K562 (cell line): ENCODE measurements around the gene SH3TC1. TPM values are rescaled to one million over a fixed set of nuclear protein-coding genes. Genes with fewer than 3 reads are reported as not detected.

ENCODE experiments used
- ATAC-seq: fragments of 200-7000 bp; cut with Tn5 transposase; 3 replicates; pipeline ENCODE4 v1.9.1; 2020; ENCODE audit warnings: moderate library complexity
- BruUV-seq: library from RNA; stranded (reverse); fragments of 400-500 nt; replicated peaks from 2 replicates; lab custom pipeline; 2021; lab: Mats Ljungman, UMichigan
- CTCF ChIA-PET: fragments of 300-600 bp; formaldehyde crosslinking; extraction: SDS; loops from one replicate; lab custom pipeline; 2021; ENCODE audit warnings: low intra/inter-chr PET ratio; lab: Yijun Ruan, JAX
- POLR2A ChIA-PET: fragments of 300-600, 350-650 bp; sonication (Branson Sonifier 250); formaldehyde crosslinking; extraction: SDS; loops from one replicate; lab custom pipeline; 2021; ENCODE audit warnings: antibody characterized with exemption, inconsistent platforms; lab: Yijun Ruan, JAX
- DNase-seq, 4 experiments: peaks; one replicate each; pipeline versions ENCODE4 v3.0.0 to v3.0.0-alpha.2; 2011 to 2018; ENCODE audit warnings: low spot score in 3 of 4, mixed read lengths in 3 of 4; ENCODE audit errors: extremely low read depth in 1 of 4
- FAIRE-seq: peaks from 2 replicates; lab custom pipeline; 2011; peaks lifted over from hg19 to GRCh38; lab: Jason Lieb, UNC
- H2AFZ ChIP-seq: 2 replicates; pipeline ENCODE4 v1.6.0; 2011; ENCODE audit warnings: low read depth, low read length, control low read depth, inconsistent platforms
- H3K27ac ChIP-seq: fragments of 200-600 bp; 3 replicates; pipeline ENCODE4 v1.8.0; 2011; ENCODE audit warnings: low read depth, mild to moderate bottlenecking, control low read depth, inconsistent platforms, low read length, moderate library complexity, mixed read lengths; ENCODE audit errors: extremely low read depth
- H3K27me3 ChIP-seq, 2 experiments: fragments of 300-600 bp in 1 of 2; 2 replicates in 1 of 2; 3 replicates in 1 of 2; pipeline versions ENCODE4 v1.6.0 to v1.8.0; 2011; ENCODE audit warnings: inconsistent platforms in 2 of 2, low read length in 2 of 2, mild to moderate bottlenecking in 1 of 2, mixed read lengths in 1 of 2, moderate library complexity in 1 of 2; ENCODE audit not compliant: control insufficient read depth in 2 of 2, insufficient read depth in 2 of 2
- H3K36me3 ChIP-seq: fragments of 300-600 bp; 3 replicates; pipeline ENCODE4 v1.8.0; 2011; ENCODE audit warnings: mild to moderate bottlenecking, low read length, inconsistent platforms; ENCODE audit not compliant: control insufficient read depth, insufficient read depth
- H3K4me1 ChIP-seq, 2 experiments: fragments of 200-600 bp in 1 of 2; replicated peaks in 1 of 2; 2 replicates in 1 of 2; 3 replicates in 1 of 2; pipeline versions ENCODE4 v1.5.1 to v1.8.0; 2011; ENCODE audit warnings: inconsistent platforms in 2 of 2, low read length in 2 of 2, mild to moderate bottlenecking in 1 of 2, mixed read lengths in 1 of 2, moderate library complexity in 1 of 2; ENCODE audit not compliant: control insufficient read depth in 2 of 2, insufficient read depth in 2 of 2
- H3K4me2 ChIP-seq: 2 replicates; pipeline ENCODE4 v1.6.1; 2011; ENCODE audit warnings: low read length, control low read depth, inconsistent platforms, mixed read lengths; ENCODE audit not compliant: insufficient read depth
- H3K4me3 ChIP-seq: fragments of 200-600 bp; sonication (generic), shearing (Covaris generic); 2 replicates; pipeline ENCODE4 v1.5.1; 2016; ENCODE audit warnings: control low read depth, inconsistent platforms
- H3K79me2 ChIP-seq: fragments of 200-600 bp; 3 replicates; pipeline ENCODE4 v1.8.0; 2011; ENCODE audit warnings: low read length, inconsistent platforms; ENCODE audit not compliant: control insufficient read depth, insufficient read depth
- H3K9ac ChIP-seq, 2 experiments: 2 replicates each; pipeline versions ENCODE4 v1.6.0 to v1.6.1; 2011; ENCODE audit warnings: low read depth in 2 of 2, low read length in 2 of 2, control low read depth in 1 of 2, inconsistent platforms in 1 of 2, mild to moderate bottlenecking in 1 of 2, mixed read lengths in 1 of 2; ENCODE audit not compliant: insufficient read depth in 1 of 2
- H3K9me1 ChIP-seq: one replicate; pipeline ENCODE4 v1.6.0; 2011; ENCODE audit warnings: inconsistent platforms, mild to moderate bottlenecking, low read length, moderate library complexity; ENCODE audit not compliant: control insufficient read depth, insufficient read depth
- H3K9me3 ChIP-seq: replicated peaks from 2 replicates; pipeline ENCODE4 v1.5.1; 2011; ENCODE audit warnings: low read depth, low read length, inconsistent platforms; ENCODE audit not compliant: control insufficient read depth, insufficient read depth
- H4K20me1 ChIP-seq: replicated peaks from 2 replicates; pipeline ENCODE4 v1.6.1; 2011; ENCODE audit warnings: low read length, inconsistent platforms, mixed read lengths; ENCODE audit not compliant: control insufficient read depth, insufficient read depth
- BCL6 ChIP-seq: fragments of 250-450 bp; sonication (Bioruptor Pico); IDR thresholded peaks from 2 replicates; pipeline ENCODE4 v1.4.0; 2020
- CBFA2T2 ChIP-seq: fragments of 450-650 bp; conservative IDR thresholded peaks from 2 replicates; pipeline ENCODE4 v1.6.1; 2017; ENCODE audit warnings: mild to moderate bottlenecking
- CHCHD3 ChIP-seq: fragments of 250-450 bp; sonication (Bioruptor Pico); IDR thresholded peaks from 2 replicates; pipeline ENCODE4 v2.1.2; 2022; ENCODE audit warnings: mild to moderate bottlenecking
- CREM ChIP-seq: IDR thresholded peaks from 2 replicates; pipeline ENCODE4 v1.6.1; 2014; ENCODE audit warnings: antibody characterized with exemption, low read depth
- ELF2 ChIP-seq: fragments of 250-450 bp; sonication (Bioruptor Pico); IDR thresholded peaks from 2 replicates; pipeline ENCODE4 v1.5.0; 2021; ENCODE audit warnings: mild to moderate bottlenecking
- KDM1A ChIP-seq, 2 experiments: fragments of 450-650 bp; IDR thresholded peaks; 2 replicates each; pipeline ENCODE4 v1.6.1; 2016; ENCODE audit warnings: mild to moderate bottlenecking in 2 of 2
- NFIC ChIP-seq: fragments of 450-650 bp; IDR thresholded peaks from 2 replicates; pipeline ENCODE4 v1.6.1; 2017; ENCODE audit warnings: mild to moderate bottlenecking, inconsistent platforms
- NR2C2 ChIP-seq, 2 experiments: fragments of 200-800 bp in 1 of 2; sonication (Bioruptor generic) in 1 of 2; sonication (generic) in 1 of 2; formaldehyde crosslinking in 1 of 2; IDR thresholded peaks; 2 replicates each; pipeline versions ENCODE4 v1.6.1 to v1.8.0; 2016 to 2022; ENCODE audit warnings: mild to moderate bottlenecking in 1 of 2, missing compliant biosample characterization in 1 of 2, missing genetic modification characterization in 1 of 2, missing genetic modification reagents in 1 of 2
- POLR2H ChIP-seq: IDR thresholded peaks from 2 replicates; pipeline ENCODE4 v1.6.1; 2016; ENCODE audit warnings: missing genetic modification characterization, low read depth, mild to moderate bottlenecking, control low read depth, missing compliant biosample characterization, moderate library complexity
- POLR3A ChIP-seq: IDR thresholded peaks from 2 replicates; pipeline ENCODE4 v1.6.1; 2011; ENCODE audit warnings: borderline replicate concordance, mild to moderate bottlenecking, moderate library complexity; ENCODE audit not compliant: insufficient read length, insufficient read depth; ENCODE audit errors: extremely low read depth
- SMAD3 ChIP-seq: fragments of 450-650 bp; formaldehyde crosslinking; conservative IDR thresholded peaks from 2 replicates; pipeline ENCODE4 v1.4.0; 2020; ENCODE audit warnings: mild to moderate bottlenecking
- TAF1 ChIP-seq: IDR thresholded peaks from 2 replicates; pipeline ENCODE4 v1.6.1; 2011; ENCODE audit warnings: mild to moderate bottlenecking, low read length, moderate library complexity; ENCODE audit not compliant: insufficient read depth, control insufficient read depth, severe bottlenecking; ENCODE audit errors: extremely low read depth
- U2AF1 ChIP-seq: fragments of 200-400 bp; formaldehyde crosslinking; optimal IDR thresholded peaks from 2 replicates; pipeline ENCODE3; 2017; ENCODE audit warnings: mild to moderate bottlenecking, low read depth, low read length, moderate library complexity
- ZNF589 ChIP-seq: fragments of 200-800 bp; sonication (Bioruptor generic); IDR thresholded peaks from 2 replicates; pipeline ENCODE4 v1.6.1; 2016; ENCODE audit warnings: low read depth, missing genetic modification characterization, missing compliant biosample characterization
- ZNF696 ChIP-seq: fragments of 250-450 bp; sonication (Bioruptor Pico); conservative IDR thresholded peaks from 2 replicates; pipeline ENCODE4 v1.4.0; 2020; ENCODE audit warnings: mild to moderate bottlenecking, moderate library complexity
- WGBS: fragments of 100-300 bp; shearing (Covaris generic); methylation state at CpG from one replicate; pipeline ENCODE4 v1.1.6; 2016; ENCODE audit warnings: low coverage, mixed read lengths; ENCODE audit not compliant: insufficient coverage; ENCODE audit errors: missing lambda C conversion rate; 5-methylcytosine and 5-hydroxymethylcytosine counted together
- in situ Hi-C: fragments of 300-500 bp; cut with MboI; formaldehyde crosslinking; loops from 4 replicates; pipeline ENCODE4 v1.15.0; 2018; ENCODE audit warnings: inconsistent platforms, mixed read lengths
- intact Hi-C: fragments of 100-400 bp; cut with micrococcal nuclease; formaldehyde crosslinking; loops from 2 replicates; pipeline ENCODE4 v1.14.2; 2022
- polyA plus RNA-seq, 8 experiments: library from polyadenylated mRNA; depleted of rRNA in 4 of 8; stranded (reverse) in 5 of 8; unstranded in 3 of 8; fragments of >200 nt; fragmentation: Nextera tagmentation in 2 of 8; fragmentation: Illumina TruSeq in 1 of 8; extraction: Ambion mirVana in 2 of 8; extraction: Trizol in 1 of 8; gene quantifications; 2 replicates each; pipeline versions ENCODE4 v1.2.1 to v1.2.3, GENCODE V29; 2011 to 2014; ENCODE audit warnings: inconsistent platforms in 1 of 8, missing spikeins in 1 of 8
- total RNA-seq, 7 experiments: library from RNA; depleted of rRNA in 6 of 7; stranded (reverse); fragments of >200 nt in 6 of 7; fragmentation: Illumina TruSeq in 2 of 7; extraction: Trizol in 2 of 7; gene quantifications; 2 replicates each; pipeline versions ENCODE4 v1.2.1 to v1.2.3, GENCODE V29; 2011 to 2021; ENCODE audit warnings: low replicate concordance in 1 of 7
- TF ChIP-seq, protein P1 (sequence below): fragments of 200-800 bp; sonication (Bioruptor generic); IDR thresholded peaks from 2 replicates; pipeline ENCODE4 v1.6.1; 2017; ENCODE audit warnings: missing genetic modification characterization, missing compliant biosample characterization
- TF ChIP-seq, protein P2 (sequence below): fragments of 450-650 bp; IDR thresholded peaks from one replicate; pipeline ENCODE4 v1.6.1; 2018; ENCODE audit warnings: mild to moderate bottlenecking, moderate library complexity; ENCODE audit not compliant: partially characterized antibody
- TF ChIP-seq, protein P3 (sequence below): sonication (generic); formaldehyde crosslinking; IDR thresholded peaks from 2 replicates; pipeline ENCODE4 v1.8.0; 2022; ENCODE audit warnings: mild to moderate bottlenecking, low read depth, missing genetic modification reagents

SH3TC1 gene
- total and polyA plus RNA-seq, 9 of the 15 experiments (the other 6 are each of a cell fraction or from before 2014, with no cell fraction given), result 0.04 to 2.1 (median 0.48) TPM; not detected in 1

DNA sequence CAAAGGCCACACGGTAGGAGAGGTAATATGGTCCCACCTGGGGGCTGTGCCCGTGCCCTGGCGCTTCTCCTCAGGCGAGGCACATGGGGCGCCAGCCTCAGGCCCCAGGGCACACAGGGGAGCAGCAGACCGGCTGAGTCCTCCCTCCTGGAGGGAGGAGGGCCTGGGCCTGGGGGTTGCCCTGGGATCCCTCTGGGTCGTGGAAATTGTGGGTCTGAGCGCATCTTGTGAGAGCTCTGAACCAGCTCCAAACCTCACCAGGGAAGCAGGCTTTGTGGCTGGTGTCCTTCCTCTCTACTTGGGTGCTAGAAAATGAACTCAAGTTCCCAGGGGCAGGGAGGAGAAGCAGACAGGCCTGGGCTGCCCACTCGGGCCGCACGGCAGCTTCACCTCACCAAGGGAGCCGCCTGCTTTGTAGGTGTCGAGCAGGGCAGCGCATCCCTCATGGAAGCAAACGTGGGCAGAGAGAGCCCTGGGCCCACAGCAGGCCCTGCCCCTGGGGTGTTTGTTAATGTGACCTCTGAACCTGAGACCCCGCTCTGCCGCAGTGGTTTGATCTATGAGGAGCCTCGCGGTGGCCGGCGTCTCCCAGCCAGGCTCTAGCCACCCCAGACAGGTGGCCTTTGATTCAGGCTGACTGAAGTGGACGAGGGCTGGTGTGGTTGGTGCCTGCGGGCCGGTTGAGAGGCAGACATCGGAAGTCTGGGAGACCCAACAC, 81.2 kb downstream of the SH3TC1 start:
- no peak overlapping the region for H2AFZ ChIP-seq
- no peak overlapping the region; a peak in 1 of 4 replicates for H3K9ac ChIP-seq
- no peaks in the 10 kb centered on the region; the same call in 1 of the 2 replicates for H4K20me1 ChIP-seq
- ChIA-PET POLR2A (no interaction called here), CTCF (no interaction called here)
- in situ Hi-C loops, result no loop called here
- H3K79me2 ChIP-seq, result no peaks in the 10 kb centered on the region
- BruUV-seq, result no TSS peak
- H3K9me1 ChIP-seq, result no peaks in the 10 kb centered on the region
- peaks cover 0 to 58% of the 10 kb centered on the region in 2 experiments; a peak in 3 of 5 replicates for H3K27me3 ChIP-seq
- no peaks in the 10 kb centered on the region for H3K9me3 ChIP-seq
- no peaks in the 10 kb centered on the region for H3K36me3 ChIP-seq
- ATAC-seq (no peak), FAIRE-seq (no peak), DNase-seq (no peak)
- peaks cover 0 to 30% of the 10 kb centered on the region in 2 experiments; a peak in 2 of 5 replicates for H3K4me1 ChIP-seq
- H3K4me3 ChIP-seq, result no peak overlapping the region
- TF ChIP-seq NR2C2 (CRISPR knock-in tag; IDR thresholded peaks at IDR 0.05) (no peak), NR2C2 (tag; IDR thresholded peaks at IDR 0.05) (no peak), CHCHD3 (no peak), U2AF1 (no peak), BCL6 (CRISPR knock-in tag) (no peak), TAF1 (no peak), ELF2 (CRISPR knock-in tag) (no peak), KDM1A (IDR thresholded peaks at IDR 0.05) (no peak), ZNF589 (CRISPR knock-in tag) (no peak), SMAD3 (CRISPR knock-in tag) (no peak), CREM (no peak), POLR3A (no peak), CBFA2T2 (no peak), ZNF696 (CRISPR knock-in tag) (no peak), POLR2H (no peak), NFIC (no peak)
- TF ChIP-seq, protein P1, sequence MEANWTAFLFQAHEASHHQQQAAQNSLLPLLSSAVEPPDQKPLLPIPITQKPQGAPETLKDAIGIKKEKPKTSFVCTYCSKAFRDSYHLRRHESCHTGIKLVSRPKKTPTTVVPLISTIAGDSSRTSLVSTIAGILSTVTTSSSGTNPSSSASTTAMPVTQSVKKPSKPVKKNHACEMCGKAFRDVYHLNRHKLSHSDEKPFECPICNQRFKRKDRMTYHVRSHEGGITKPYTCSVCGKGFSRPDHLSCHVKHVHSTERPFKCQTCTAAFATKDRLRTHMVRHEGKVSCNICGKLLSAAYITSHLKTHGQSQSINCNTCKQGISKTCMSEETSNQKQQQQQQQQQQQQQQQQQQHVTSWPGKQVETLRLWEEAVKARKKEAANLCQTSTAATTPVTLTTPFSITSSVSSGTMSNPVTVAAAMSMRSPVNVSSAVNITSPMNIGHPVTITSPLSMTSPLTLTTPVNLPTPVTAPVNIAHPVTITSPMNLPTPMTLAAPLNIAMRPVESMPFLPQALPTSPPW (CRISPR knock-in tag), result no peak
- TF ChIP-seq, protein P2, sequence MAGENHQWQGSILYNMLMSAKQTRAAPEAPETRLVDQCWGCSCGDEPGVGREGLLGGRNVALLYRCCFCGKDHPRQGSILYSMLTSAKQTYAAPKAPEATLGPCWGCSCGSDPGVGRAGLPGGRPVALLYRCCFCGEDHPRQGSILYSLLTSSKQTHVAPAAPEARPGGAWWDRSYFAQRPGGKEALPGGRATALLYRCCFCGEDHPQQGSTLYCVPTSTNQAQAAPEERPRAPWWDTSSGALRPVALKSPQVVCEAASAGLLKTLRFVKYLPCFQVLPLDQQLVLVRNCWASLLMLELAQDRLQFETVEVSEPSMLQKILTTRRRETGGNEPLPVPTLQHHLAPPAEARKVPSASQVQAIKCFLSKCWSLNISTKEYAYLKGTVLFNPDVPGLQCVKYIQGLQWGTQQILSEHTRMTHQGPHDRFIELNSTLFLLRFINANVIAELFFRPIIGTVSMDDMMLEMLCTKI, result no peak
- TF ChIP-seq, protein P3, sequence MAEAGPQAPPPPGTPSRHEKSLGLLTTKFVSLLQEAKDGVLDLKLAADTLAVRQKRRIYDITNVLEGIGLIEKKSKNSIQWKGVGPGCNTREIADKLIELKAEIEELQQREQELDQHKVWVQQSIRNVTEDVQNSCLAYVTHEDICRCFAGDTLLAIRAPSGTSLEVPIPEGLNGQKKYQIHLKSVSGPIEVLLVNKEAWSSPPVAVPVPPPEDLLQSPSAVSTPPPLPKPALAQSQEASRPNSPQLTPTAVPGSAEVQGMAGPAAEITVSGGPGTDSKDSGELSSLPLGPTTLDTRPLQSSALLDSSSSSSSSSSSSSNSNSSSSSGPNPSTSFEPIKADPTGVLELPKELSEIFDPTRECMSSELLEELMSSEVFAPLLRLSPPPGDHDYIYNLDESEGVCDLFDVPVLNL (CRISPR knock-in tag), result no peak
- no peak overlapping the region for H3K27ac ChIP-seq
- intact Hi-C loops, result no loop called here
- no peak overlapping the region for H3K4me2 ChIP-seq
- 42% methylated on average over 18 of the region's 25 CpGs for WGBS
